ENCODE measurements around the gene HMG20B.

Gene HMG20B

DNA sequence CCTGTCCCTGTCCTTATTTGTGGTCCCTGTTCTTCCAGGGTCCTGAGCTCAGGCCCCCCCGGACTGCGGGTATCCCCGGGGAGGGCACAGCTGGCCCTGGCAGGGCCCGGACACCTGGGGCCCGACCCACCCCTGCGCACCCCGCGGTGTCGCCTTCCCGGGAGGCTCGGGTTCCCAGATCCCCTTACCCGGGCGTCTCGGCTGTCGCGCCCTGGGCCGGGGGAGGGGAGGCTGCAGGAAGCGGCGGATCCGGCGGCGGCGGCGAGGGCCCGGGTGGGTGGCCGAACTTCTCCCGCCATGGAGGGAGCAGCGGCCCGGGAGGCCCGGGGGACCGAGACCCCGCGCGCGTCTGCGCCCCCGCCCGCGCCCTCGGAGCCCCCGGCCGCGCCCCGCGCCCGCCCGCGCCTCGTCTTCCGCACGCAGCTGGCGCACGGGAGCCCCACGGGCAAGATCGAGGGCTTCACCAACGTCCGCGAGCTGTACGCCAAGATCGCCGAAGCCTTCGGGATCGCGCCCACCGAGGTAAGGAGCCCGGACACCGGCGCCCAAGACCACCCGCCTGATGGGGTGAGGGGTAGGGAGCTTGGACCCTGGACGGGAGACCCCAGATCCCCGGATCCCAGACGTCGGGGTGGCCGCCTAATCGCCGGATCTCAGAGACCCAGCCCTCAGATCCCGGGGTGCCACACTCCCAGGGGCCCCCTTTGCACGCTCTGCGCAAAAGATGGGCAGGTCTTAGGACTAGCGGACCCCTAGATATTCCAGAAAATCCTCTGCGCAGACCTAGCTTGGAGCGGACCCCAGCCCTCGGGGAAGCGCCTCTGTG is 12.8 kb downstream of the HMG20B start, which contains the start of gene GIPC3:
TSS of gene GIPC3 (plus strand) at position 178 of the 826 bp plus-strand sequence. CDS start at position 298, 120 bp downstream.
- no peak for DNase-seq

DNA sequence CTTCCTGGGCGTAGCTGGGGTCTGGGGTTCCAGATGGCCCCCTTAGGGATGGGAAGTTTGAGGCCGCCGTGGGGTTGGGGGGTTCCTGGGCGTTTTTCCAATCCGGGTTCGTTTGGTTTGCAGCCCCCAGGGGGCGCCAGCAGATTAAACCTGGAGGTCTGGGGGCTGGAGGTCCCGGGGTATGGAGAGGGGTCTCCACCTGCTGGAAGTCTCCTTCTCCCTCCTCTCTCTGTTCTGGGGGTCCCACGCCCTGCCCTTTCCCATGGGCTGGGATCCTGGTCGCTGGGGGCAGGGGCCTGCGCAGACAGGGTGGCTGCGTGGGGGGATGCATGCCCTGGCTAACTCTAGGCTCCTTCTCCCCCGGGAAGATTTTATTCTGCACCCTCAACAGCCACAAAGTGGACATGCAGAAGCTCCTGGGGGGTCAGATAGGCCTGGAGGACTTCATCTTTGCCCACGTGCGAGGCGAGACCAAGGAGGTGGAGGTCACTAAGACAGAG is 13.4 kb downstream of the HMG20B start:
- peak; percentile 60 to 61 for DNase-seq

- DNase-seq = no peak
Measured at GRCh38 chr19:3586707-3587346, 14.1 kb downstream of the HMG20B start.

GRCh38 chr19:3589439-3589838 is 16.7 kb downstream of the HMG20B start:
- no peak for DNase-seq

DNA sequence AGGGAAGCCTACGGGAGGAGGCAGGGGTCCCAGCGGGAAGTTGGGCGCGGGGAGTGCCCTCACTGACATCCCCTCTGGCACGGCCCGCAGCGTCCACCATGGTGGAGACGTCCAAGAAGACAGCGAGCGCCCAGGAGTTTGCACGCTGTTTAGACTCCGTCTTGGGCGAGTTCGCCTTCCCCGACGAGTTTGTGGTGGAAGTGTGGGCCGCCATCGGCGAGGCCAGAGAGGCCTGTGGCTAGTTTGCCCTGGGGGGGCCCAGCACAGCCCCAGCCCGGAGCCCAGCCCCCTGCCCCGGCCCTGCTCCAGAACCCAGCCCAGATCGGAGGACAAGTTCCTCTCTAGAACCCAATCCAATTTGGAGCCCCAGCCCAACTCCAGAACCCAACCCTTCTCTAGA is 17.2 kb downstream of the HMG20B start:
- DNase-seq = no peak

DNA sequence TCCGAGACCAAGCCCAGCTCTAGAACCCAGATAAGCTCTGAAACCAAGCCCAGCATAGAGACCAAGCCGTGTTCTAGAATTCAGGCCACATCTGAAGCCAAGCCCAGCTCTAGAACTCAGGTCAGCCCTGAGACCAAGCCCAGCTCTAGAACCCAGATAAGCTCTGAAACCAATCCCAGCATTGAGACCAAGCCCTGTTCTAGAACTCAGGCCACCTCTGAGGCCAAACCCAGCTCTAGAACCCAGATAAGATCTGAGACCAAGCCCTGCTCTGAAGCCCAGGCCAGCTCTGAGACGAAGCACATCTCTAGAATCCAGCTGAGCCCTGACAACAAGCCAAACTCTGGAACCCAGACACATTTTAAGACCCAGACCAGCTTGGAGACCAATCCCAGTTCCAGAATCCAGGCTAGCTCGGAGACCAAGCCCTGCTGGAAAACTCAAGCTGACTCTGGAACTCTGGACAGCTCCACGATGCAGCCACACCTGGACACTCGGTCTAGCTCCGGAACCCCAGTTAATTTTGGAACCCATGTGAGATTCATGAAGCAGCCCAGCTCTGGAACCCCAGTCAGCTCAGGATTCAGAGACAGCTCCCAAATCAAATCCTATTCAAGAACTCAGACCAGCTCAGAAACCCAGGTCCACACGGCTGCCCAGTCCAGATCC is 18.4 kb downstream of the HMG20B start:
- DNase-seq = no peak

- no peak for DNase-seq
Measured at GRCh38 chr19:3591876-3592613, 19.3 kb downstream of the HMG20B start.

- DNase-seq = no peak
Measured at GRCh38 chr19:3593156-3593555, 20.4 kb downstream of the HMG20B start.

- DNase-seq = no peak
Measured at GRCh38 chr19:3595521-3596061, 22.8 kb downstream of the HMG20B start.

- DNase-seq = no peak
Measured at GRCh38 chr19:3599776-3600187, 27.0 kb downstream of the HMG20B start.

GRCh38 chr19:3601021-3601420 is 28.3 kb downstream of the HMG20B start:
- DNase-seq = no peak

- DNase-seq = no peak
Measured at GRCh38 chr19:3603121-3603811, 30.5 kb downstream of the HMG20B start.

DNA sequence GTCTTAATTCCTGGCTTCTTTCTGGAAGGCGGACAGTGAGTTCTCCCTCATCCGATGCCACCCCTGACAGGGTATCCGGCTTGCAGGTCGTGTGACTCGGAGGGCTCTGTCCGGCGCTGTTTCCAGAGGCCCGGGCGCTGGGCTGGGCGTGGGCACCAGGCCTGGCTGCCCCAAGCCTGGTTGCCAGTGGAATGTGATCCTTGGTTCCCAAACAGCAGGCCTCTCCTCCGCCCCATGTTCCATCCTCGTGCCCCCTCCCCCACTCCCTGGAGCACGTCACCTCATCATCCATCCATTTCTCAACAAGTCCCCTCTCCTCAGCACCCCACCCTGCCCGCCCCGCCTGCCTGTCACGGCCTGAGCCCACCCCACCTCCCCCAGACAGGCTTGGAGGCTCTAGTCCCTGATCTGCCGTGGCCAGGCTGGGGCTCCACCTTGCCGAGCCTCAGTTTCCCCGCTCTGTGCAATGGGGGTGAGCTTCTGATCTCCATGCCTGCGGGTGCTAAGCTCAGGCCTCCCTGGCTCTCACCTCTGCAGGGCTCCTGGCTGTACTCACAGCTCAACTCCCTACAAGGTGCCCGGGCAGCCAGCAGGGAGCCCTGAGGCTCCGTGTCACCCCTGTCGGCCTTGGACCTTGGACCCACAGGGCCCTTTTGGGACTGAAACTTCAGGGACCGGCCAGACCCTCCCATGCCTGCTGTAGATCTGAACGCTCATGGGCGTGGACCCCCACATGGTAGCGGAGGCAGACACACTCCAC is 31.7 kb downstream of the HMG20B start:
- no peak for DNase-seq

DNA sequence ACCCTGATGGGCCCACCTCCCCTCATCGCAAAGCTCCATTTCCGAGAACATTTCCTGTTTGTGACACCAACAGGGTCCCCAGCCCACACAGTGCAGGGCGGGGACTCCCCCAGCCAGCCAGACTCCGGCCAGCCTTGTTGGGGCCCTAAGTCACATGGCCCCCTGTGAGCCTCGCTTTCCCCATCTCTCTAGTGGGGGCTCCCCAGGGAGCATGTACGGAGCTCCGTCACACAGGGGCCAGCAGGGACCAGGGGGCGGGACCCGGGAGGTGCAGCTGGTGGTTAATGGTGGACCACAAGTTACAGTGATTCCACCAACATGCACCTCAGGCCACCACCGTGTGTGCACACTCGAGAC is 32.2 kb downstream of the HMG20B start:
- peak; percentile 46 to 53 for DNase-seq

DNA sequence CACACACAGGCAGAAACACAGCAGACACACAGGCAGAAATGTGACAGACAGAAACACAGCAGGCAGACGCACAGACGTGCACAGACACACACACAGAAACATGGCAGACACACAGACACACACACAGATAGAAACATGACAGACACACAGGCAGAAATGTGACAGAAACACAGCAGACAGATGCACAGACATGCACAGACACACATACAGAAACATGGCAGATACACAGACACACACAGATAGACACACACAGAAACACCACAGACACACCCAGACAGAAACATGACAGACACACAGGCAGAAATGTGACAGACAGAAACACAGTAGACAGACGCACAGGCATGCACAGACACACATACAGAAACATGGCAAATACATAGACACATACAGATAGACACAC is 32.6 kb downstream of the HMG20B start:
- DNase-seq = no peak

DNA sequence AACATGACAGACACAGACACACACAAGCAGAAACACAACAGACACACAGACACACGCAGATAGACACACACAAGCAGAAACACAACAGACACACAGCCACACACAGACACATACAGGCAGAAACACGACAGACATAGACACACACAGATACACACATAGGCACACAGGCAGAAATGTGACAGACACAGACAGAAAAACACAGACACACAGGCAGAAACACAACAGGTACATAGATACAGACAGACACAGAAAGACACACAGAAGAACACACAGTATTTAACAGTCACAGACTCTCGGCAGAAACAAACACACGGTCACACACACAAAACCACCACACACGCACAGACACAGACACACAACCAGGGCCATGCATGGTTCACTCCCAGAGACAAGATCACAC is 33.0 kb downstream of the HMG20B start:
- DNase-seq = no peak

- DNase-seq = peak; percentile 48 to 49
Measured at GRCh38 chr19:3606174-3606689, 33.5 kb downstream of the HMG20B start.

DNA sequence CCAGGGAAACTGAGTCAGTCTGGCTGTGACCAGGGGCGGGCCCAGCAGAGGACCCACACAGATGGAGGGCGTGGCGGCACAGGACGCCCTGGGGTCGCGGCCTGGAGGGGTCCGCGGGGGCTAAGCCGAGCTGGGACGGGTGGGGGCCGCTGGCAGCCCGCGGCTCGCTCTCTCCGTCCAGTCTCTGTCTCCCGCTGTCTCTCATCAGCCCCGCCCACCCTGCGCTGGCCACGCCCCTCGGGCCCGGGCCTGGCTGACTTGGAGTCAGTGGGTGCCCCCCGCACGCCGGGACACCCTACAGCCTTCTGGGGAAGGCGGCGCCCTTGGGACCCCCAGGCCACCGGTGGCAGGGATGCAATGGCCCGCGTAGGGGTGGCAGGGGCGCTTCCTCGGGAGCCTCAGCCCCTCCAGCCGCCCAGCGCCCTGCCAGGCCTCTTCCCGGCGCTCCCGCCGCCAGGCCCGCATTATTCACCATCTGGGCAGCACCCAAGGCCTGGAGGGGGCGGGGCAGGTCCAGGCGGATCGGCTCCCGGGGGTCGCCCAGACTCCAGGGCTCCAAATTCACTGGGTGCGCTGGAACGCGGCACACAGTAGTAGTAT is 34.0 kb downstream of the HMG20B start, which contains the start of gene TBXA2R:
TSS of gene TBXA2R (minus strand) at position 186 of the 600 bp plus-strand sequence. CDS start 6,241 bp downstream, outside the sequence.
- peak; percentile 83 to 84 for DNase-seq

- no peak for DNase-seq
Measured at GRCh38 chr19:3607303-3608078, 34.7 kb downstream of the HMG20B start.

All from activated T-cell treated with anti-CD3 and anti-CD28 coated beads, Interleukin-2, amount 50 U/mL, for 48 hours (primary cell).